ENCODE measurements around the gene ATP9A. TPM values are rescaled to one million over a fixed set of nuclear protein-coding genes. Genes with fewer than 3 reads are reported as not detected.
A peak's percentile ranks its signal among the peaks of the same experiment; 100 is the strongest.

The ATP9A gene
- total and polyA plus RNA-seq, 2 of the 8 experiments (the other 6 are each of a cell fraction or from before 2014, with no cell fraction given), result 5.0 to 6.4 TPM

DNA sequence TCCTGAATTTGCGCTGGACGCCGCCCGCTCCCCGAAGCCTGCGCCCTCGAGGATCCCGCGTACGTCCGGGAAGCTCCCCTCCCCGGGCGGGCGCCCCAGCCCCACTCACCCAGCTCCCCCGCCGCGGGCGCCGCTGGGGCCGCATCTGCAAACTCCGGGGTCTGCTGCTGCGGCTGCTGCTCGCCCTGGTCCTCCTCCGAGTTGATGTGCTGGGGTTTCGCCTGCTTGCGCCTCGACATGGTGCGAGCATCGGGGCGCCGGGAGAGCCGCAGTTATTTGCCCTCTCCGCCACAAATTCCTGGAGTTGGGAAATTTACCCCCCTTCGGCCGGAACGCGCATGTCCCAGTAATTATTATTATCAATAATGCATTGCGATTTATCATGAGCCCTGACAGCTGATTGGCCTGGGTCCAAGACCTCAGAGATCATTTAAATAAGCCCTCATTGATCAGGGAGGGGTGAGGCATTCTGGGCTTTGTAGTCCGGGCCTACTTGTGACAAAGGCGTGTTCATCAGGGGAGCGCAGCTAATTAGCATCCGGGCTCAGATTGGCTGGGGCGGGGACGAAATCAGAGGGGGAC is 34.1 kb upstream of the ATP9A start, which contains the start of gene SALL4 (continued):
- TF ChIP-seq, protein P1, sequence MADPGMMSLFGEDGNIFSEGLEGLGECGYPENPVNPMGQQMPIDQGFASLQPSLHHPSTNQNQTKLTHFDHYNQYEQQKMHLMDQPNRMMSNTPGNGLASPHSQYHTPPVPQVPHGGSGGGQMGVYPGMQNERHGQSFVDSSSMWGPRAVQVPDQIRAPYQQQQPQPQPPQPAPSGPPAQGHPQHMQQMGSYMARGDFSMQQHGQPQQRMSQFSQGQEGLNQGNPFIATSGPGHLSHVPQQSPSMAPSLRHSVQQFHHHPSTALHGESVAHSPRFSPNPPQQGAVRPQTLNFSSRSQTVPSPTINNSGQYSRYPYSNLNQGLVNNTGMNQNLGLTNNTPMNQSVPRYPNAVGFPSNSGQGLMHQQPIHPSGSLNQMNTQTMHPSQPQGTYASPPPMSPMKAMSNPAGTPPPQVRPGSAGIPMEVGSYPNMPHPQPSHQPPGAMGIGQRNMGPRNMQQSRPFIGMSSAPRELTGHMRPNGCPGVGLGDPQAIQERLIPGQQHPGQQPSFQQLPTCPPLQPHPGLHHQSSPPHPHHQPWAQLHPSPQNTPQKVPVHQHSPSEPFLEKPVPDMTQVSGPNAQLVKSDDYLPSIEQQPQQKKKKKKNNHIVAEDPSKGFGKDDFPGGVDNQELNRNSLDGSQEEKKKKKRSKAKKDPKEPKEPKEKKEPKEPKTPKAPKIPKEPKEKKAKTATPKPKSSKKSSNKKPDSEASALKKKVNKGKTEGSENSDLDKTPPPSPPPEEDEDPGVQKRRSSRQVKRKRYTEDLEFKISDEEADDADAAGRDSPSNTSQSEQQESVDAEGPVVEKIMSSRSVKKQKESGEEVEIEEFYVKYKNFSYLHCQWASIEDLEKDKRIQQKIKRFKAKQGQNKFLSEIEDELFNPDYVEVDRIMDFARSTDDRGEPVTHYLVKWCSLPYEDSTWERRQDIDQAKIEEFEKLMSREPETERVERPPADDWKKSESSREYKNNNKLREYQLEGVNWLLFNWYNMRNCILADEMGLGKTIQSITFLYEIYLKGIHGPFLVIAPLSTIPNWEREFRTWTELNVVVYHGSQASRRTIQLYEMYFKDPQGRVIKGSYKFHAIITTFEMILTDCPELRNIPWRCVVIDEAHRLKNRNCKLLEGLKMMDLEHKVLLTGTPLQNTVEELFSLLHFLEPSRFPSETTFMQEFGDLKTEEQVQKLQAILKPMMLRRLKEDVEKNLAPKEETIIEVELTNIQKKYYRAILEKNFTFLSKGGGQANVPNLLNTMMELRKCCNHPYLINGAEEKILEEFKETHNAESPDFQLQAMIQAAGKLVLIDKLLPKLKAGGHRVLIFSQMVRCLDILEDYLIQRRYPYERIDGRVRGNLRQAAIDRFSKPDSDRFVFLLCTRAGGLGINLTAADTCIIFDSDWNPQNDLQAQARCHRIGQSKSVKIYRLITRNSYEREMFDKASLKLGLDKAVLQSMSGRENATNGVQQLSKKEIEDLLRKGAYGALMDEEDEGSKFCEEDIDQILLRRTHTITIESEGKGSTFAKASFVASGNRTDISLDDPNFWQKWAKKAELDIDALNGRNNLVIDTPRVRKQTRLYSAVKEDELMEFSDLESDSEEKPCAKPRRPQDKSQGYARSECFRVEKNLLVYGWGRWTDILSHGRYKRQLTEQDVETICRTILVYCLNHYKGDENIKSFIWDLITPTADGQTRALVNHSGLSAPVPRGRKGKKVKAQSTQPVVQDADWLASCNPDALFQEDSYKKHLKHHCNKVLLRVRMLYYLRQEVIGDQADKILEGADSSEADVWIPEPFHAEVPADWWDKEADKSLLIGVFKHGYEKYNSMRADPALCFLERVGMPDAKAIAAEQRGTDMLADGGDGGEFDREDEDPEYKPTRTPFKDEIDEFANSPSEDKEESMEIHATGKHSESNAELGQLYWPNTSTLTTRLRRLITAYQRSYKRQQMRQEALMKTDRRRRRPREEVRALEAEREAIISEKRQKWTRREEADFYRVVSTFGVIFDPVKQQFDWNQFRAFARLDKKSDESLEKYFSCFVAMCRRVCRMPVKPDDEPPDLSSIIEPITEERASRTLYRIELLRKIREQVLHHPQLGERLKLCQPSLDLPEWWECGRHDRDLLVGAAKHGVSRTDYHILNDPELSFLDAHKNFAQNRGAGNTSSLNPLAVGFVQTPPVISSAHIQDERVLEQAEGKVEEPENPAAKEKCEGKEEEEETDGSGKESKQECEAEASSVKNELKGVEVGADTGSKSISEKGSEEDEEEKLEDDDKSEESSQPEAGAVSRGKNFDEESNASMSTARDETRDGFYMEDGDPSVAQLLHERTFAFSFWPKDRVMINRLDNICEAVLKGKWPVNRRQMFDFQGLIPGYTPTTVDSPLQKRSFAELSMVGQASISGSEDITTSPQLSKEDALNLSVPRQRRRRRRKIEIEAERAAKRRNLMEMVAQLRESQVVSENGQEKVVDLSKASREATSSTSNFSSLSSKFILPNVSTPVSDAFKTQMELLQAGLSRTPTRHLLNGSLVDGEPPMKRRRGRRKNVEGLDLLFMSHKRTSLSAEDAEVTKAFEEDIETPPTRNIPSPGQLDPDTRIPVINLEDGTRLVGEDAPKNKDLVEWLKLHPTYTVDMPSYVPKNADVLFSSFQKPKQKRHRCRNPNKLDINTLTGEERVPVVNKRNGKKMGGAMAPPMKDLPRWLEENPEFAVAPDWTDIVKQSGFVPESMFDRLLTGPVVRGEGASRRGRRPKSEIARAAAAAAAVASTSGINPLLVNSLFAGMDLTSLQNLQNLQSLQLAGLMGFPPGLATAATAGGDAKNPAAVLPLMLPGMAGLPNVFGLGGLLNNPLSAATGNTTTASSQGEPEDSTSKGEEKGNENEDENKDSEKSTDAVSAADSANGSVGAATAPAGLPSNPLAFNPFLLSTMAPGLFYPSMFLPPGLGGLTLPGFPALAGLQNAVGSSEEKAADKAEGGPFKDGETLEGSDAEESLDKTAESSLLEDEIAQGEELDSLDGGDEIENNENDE (IDR thresholded peaks at IDR 0.05; ENCODE audit: insufficient replicate concordance, low read length), result no peak
- TF ChIP-seq RFX5 (IDR thresholded peaks at IDR 0.05; ENCODE audit: borderline replicate concordance, low read depth, low read length) (no peak), EP300 (IDR thresholded peaks at IDR 0.05; ENCODE audit: borderline replicate concordance in 1 of 2, low read depth in 2 of 2, low read length in 2 of 2) (no peak), ASH2L (IDR thresholded peaks at IDR 0.05; ENCODE audit: low read length) (peak; percentile 46), TBP (IDR thresholded peaks at IDR 0.05; ENCODE audit: low read depth, low read length) (peak; percentile 60; the same call in 1 of the 2 replicates), JUND (IDR thresholded peaks at IDR 0.05; ENCODE audit: low read length) (no peak), TAF1 (IDR thresholded peaks at IDR 0.05; ENCODE audit: low read depth, low read length) (peak; percentile 64), TAF7 (optimal IDR thresholded peaks at IDR 0.05; ENCODE audit: borderline replicate concordance, low read depth, low read length) (no peak), PHF8 (conservative IDR thresholded peaks at IDR 0.05; ENCODE audit: low read depth, low read length) (peak; percentile 52; the same call in 1 of the 2 replicates)
- TF ChIP-seq, protein P2, sequence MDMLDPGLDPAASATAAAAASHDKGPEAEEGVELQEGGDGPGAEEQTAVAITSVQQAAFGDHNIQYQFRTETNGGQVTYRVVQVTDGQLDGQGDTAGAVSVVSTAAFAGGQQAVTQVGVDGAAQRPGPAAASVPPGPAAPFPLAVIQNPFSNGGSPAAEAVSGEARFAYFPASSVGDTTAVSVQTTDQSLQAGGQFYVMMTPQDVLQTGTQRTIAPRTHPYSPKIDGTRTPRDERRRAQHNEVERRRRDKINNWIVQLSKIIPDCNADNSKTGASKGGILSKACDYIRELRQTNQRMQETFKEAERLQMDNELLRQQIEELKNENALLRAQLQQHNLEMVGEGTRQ (IDR thresholded peaks at IDR 0.05; ENCODE audit: low read length), result no peak

Data from H1 (cell line).